DOHH2 (cell line): Measurements from ENCODE around the gene LDLRAD4.

Experiments used
- EZH2phosphoT487 ChIP-seq: fragments of 200-600 bp; sonication (generic); IDR thresholded peaks from 2 replicates; pipeline ENCODE4 v1.6.1; 2017; ENCODE audit warnings: borderline replicate concordance, mild to moderate bottlenecking, antibody characterized with exemption, low read length, moderate library complexity, mixed read lengths
- TF ChIP-seq, protein P1 (sequence below): fragments of 200-600 bp; sonication (generic); IDR thresholded peaks from one replicate; pipeline ENCODE4 v1.5.1; 2014; ENCODE audit warnings: antibody characterized with exemption, mild to moderate bottlenecking, low read depth, low read length; ENCODE audit not compliant: poor library complexity, severe bottlenecking

DNA sequence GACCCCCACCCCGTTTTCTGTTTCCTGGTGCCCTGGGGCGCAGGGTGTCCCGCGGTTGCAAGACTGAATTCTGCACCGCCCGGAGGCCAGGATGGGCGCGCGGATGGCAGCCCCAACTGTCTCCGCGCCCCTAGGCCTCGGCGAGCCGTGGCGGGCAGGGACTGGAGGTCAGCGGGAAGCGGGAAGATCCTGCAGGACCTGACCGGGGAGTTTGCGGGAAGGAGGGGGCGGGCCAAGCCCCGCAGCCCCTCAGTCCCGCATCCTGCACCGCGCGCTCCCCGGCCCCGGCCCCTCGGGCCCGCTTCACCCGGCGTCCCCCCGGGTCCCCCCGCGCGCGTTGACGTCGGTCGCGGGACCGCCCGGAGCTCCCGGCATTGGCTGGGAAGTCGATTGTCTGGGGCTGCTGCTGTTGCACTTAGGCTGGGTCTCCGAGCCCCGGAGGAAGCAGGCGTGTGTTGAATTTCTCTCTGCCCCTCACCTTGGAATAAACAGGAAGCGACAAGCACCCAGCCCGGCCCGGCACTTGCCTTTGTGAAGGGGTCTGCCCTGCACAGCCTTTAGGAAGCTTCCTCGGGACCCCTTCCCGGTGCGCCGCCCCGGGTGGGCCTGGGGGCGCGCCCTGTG is at the start of gene LDLRAD4:
- TF ChIP-seq, protein P1, sequence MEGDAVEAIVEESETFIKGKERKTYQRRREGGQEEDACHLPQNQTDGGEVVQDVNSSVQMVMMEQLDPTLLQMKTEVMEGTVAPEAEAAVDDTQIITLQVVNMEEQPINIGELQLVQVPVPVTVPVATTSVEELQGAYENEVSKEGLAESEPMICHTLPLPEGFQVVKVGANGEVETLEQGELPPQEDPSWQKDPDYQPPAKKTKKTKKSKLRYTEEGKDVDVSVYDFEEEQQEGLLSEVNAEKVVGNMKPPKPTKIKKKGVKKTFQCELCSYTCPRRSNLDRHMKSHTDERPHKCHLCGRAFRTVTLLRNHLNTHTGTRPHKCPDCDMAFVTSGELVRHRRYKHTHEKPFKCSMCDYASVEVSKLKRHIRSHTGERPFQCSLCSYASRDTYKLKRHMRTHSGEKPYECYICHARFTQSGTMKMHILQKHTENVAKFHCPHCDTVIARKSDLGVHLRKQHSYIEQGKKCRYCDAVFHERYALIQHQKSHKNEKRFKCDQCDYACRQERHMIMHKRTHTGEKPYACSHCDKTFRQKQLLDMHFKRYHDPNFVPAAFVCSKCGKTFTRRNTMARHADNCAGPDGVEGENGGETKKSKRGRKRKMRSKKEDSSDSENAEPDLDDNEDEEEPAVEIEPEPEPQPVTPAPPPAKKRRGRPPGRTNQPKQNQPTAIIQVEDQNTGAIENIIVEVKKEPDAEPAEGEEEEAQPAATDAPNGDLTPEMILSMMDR: no peak
- TF ChIP-seq EZH2phosphoT487: no peak
